NCI-H446 treated with DMSO at 0.1 percent for 48 hours (cell line): ENCODE measurements around the gene MEGF8.

Experiments
- DNase-seq: peaks from one replicate; lab custom pipeline; 2025; lab: John Stamatoyannopoulos, UW

Gene MEGF8

DNA sequence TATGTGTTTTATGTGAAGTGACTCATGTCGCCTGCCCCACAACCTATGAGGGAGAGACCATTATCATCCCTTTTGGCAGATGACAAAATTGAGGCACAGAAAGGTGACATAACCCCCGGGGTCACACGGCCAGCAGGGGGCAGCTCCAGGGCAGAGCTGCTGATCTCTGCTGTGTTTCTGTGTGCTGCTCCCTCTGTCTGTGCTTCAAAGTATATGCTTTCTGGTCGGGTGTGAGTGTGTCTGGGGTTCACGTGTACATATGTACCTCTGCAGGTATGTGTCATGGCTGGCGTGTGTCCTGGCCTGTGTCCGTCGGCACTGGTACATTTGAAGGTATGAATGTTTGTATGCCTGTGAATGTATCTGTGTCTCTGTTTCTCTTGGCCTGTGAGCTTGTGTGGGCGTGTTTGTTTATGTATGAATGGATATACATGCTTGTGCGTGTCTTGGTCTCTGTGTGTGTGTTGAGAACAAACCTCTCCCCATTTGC lies 94.7 kb downstream of the MEGF8 start:
- no peak for DNase-seq

DNA sequence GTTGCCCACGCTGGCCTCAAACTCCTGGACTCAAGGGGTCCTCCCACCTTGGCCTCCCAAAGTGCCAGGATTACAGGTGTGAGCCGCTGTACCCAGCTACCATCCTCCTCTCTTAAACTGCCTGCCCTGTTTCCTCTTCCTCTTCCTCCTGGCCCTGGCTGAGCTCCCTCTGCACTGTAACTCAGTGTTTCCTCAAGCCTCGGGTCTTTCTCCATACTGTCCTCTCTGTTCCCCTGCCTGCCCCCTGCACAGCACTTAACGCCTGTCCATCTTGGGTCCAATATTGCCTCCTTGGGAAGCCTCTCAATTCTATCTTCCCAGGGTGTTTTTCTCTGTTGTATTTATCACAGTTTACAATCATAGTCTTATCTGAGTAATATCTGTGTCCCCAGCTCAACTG lies 95.7 kb downstream of the MEGF8 start:
- no peak for DNase-seq

DNA sequence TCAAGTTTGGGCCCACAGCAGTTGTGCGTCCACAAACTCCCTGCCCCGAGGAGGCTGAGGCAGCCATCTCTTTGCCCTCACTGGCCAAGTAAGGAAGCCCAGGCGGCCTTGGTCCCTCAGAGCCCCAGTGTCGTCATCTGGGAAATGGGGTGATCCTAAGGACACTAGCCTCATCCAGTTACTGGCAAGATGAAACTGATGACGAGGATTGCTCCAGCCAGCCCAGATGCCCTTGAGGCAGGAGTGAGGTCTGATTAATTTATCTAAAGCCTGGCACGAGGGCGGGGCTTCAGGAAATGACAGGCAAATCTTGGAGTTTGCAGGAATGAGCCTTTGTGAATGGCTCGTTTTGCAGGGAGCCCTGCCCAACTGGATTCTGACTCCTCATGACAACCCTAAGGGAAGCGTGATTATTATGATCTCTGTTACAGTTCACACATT lies 96.2 kb downstream of the MEGF8 start:
- DNase-seq: no peak

DNA sequence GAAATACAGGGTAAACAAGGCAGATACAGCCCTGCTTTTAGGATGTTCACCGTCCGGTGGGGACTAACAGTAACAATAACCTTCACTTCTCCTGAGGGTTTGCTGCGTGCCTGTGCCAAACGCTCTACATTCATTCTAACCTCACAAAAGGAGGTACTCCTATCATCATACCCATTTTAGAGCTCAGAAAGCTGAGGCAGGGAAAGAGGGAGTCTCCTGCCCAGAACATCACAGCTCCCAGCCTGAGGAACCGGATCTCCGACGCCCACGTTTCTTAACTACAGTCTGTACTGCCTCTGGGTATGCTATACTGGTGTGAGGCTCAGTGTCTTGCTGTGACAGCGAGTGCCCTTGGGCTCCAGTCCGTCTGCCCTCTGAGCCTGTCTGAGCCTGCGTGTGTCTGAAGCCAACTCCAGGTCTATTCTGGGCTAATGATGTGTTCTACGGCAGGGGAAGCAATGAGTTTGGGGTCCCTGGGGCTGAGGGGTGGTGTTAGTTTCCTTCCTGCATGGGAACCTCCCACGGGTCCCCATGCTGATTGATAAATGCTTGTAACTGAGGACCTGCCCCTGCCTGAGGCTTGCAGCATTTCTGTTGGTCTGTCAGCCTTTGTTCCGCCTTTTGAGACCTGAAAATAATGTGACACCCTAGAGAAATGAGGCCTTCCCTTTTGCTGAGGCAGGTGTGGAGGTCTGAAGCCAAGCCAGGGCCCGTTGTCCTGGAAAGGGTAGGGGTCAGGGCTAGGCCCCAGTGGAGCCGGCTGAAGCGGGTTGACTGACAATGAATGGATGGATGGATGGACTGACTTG lies 96.9 kb downstream of the MEGF8 start:
- no peak for DNase-seq

DNA sequence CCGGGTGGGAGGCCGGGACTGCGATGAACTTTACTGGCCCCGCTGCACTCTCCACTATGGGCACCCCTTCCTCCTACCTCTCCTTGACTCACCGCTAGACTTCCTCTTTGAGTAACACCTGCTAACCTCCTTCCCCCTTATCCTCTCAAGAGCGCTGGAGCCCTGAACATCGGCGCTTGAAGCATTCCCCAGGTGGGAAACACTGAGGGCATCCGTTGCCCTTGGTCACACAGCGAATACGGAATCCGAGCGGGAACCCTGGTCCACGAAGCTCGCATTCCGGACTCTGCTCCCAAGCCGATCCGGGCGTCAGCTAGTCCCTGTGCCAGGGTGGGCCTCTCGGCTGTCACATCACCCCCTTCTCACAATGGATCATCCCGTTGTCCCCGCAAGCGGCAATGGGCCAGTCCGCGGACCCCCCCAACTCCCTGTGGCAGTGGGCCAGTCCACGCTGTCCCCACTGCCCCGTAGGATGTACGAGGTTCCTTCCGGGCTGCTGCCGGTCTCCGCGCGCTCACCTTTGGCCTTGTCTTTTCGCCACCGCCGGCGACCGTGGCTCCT lies 97.5 kb downstream of the MEGF8 start:
- DNase-seq: no peak

DNA sequence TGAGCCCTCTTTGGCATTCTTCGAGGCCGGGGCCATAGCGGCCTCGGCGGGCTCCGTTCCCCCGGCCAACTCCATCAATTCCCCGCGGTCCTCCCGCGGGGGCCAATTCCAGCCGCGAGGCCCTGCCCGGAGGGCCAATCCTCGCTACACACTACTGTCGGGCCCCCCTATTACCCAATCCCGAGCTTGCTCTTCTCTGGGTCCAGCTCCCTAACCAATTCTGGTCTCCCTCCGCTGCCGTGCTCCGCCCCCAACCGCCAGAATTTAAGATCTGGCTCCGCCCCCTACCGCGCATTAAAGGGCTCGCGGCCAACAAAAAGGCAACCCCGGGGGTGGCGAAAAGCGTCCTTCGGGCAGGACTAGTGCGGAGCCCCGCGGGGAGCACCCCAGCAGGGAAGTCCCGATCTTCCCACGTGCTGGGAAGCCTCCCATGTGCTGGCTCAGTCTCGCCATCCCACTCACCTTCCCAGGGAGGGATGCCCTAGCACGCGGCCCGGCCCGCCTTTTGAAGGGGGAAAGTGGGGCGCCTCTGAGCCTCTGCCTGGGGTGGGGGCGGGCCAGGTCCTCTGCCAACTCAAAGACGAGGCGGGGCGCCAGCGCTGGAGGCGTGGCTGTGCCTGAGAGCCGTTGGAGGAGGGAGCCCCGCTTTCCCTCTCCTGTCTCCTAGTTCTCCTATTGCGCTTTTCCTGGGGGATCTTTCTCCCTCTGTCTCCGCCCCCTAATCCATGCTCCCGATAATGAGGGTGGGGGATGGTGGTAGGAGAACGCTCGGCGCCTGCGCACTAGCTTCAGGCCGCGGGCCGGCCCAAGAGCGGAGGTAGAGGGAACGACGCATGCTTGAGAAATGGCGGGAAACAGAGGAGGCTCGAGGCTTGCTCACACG lies 98.3 kb downstream of the MEGF8 start:
- no peak for DNase-seq

DNA sequence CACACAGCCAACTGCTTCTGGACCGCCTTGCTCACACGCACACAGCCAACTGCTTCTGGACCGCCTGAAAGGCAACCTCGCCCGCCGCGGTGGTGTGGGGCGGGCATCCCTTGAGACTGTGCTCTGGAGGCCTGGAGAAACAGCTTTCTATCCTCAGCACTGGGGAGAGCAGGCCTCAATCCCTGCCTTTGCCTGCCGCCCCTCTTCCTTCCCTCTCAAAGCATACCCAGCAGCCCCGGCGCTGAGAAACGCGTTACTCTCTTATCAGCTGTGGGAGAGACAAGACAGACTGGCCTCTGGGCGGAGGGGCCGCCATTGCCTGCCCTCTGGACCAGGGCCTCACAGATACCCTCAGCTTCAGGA lies 98.9 kb downstream of the MEGF8 start:
- no peak for DNase-seq

DNA sequence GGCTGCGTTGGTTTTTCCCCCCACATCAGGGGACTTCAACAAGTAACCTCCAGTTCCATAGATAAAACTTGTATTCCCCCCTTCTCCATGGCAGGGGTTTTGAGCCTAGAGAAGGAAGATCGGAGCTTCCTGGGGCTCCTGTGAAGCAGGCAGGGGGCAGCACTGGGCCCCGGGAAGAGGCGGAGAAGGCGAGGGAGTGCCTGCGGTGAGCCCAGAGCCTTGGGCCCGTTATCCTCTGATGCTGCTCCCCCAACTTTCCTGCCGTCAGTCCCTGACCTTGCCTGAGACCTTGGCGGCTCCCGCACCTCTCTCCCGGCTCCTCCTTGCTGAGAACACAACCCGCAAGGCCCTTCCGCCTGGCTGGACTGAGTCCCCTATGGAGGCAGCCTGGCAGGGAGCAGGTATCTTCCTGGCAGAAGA lies 99.3 kb downstream of the MEGF8 start:
- no peak for DNase-seq

DNA sequence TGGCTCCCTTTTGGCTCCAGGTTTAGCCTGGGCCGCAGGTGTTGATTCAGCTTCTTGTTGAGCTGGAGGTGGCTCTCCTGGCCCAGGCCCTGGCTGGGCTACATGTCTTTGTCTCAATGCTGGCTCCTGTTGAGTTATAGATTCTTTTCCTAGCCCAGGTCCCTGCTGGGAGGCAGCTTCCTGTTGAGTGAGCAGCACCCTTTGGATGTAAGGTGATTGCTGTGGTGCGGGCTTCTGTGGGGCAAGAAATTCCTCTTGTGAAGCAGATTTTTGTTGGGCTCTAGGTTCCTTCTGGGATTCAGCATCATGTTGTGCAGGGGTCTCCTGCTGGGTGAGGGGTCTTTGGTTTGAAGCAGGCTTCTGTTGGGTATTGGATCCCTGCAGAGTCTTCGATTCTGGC lies 101.2 kb downstream of the MEGF8 start:
- DNase-seq: no peak

DNA sequence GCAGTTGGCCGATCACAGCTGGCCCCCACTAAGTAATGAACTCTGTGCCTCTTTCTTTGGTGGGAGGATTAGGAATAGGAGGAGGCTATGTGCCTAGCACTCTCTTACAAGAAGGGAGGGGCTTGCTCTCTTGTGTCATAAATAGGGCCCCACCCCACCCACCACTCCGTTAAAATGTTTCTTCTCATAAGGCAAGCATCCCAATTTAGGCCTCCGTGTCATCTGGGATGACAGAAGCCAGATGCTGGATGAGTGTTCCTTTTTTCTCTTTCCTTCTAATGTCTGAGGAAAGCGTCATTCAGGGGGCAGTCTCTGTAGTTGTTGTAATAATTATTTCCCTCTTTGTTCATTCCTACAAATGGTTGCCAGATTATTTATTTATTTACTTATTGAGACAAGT lies 101.9 kb downstream of the MEGF8 start, which contains the start of gene LIPE:
LIPE (minus strand) TSS at position 76 of the 400 bp plus-strand sequence. CDS start 239 bp downstream, outside the sequence.
- no peak for DNase-seq
